Suprapubic skin (tissue), 3 donors: Measurements from ENCODE around the gene STEAP1B.

Experiments
- POLR2A ChIP-seq, 2 donors: fragments of 450-650 bp; IDR thresholded peaks; one replicate each; pipeline ENCODE4 v1.6.1; 2017; ENCODE audit warnings: antibody characterized with exemption in 2 of 2, mild to moderate bottlenecking in 2 of 2, moderate library complexity in 2 of 2
- TF ChIP-seq, protein P1 (sequence below), 2 donors: fragments of 200-600 bp in 1 of 2; fragments of 450-650 bp in 1 of 2; sonication (generic) in 1 of 2; IDR thresholded peaks; one replicate each; pipeline ENCODE4 v1.5.1; 2016 to 2019; ENCODE audit warnings: antibody characterized with exemption in 2 of 2, mild to moderate bottlenecking in 1 of 2, moderate library complexity in 1 of 2

DNA sequence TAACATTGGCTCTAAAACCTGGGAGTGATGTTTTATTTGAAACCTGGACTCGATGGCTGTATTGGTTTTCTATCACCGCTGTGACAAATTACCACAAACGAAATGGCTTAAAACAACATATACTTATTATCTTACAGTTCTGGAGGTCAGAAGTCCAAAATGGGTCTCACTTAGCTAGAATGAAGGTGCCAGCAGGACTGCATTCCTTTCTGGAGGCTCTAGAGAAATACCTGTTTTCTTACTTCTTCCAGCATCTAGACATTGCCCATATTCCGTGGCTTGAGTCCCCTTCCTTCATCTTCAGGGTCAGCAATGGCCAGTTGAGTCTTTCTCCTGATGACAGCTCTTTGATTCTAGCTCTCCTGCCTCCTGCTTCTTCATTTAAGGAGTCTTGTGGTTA, 44.3 kb upstream of the STEAP1B start:
- TF ChIP-seq POLR2A (IDR thresholded peaks at IDR 0.05) = no peak
- TF ChIP-seq, protein P1, sequence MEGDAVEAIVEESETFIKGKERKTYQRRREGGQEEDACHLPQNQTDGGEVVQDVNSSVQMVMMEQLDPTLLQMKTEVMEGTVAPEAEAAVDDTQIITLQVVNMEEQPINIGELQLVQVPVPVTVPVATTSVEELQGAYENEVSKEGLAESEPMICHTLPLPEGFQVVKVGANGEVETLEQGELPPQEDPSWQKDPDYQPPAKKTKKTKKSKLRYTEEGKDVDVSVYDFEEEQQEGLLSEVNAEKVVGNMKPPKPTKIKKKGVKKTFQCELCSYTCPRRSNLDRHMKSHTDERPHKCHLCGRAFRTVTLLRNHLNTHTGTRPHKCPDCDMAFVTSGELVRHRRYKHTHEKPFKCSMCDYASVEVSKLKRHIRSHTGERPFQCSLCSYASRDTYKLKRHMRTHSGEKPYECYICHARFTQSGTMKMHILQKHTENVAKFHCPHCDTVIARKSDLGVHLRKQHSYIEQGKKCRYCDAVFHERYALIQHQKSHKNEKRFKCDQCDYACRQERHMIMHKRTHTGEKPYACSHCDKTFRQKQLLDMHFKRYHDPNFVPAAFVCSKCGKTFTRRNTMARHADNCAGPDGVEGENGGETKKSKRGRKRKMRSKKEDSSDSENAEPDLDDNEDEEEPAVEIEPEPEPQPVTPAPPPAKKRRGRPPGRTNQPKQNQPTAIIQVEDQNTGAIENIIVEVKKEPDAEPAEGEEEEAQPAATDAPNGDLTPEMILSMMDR (IDR thresholded peaks at IDR 0.05) = no peak
